HCEC 1CT (cell line): Measurements from ENCODE around the gene TLCD3B.

Experiments
- DNase-seq: peaks from one replicate; pipeline ENCODE4 v3.0.0-alpha.2; 2017

Gene TLCD3B

DNA sequence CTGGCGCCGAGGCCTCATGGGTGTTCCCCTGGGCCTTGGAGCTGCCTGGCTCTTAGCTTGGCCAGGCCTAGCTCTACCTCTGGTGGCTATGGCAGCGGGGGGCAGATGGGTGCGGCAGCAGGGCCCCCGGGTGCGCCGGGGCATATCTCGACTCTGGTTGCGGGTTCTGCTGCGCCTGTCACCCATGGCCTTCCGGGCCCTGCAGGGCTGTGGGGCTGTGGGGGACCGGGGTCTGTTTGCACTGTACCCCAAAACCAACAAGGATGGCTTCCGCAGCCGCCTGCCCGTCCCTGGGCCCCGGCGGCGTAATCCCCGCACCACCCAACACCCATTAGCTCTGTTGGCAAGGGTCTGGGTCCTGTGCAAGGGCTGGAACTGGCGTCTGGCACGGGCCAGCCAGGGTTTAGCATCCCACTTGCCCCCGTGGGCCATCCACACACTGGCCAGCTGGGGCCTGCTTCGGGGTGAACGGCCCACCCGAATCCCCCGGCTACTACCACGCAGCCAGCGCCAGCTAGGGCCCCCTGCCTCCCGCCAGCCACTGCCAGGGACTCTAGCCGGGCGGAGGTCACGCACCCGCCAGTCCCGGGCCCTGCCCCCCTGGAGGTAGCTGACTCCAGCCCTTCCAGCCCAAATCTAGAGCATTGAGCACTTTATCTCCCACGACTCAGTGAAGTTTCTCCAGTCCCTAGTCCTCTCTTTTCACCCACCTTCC, 43.5 kb downstream of the TLCD3B start:
- DNase-seq = no peak

DNA sequence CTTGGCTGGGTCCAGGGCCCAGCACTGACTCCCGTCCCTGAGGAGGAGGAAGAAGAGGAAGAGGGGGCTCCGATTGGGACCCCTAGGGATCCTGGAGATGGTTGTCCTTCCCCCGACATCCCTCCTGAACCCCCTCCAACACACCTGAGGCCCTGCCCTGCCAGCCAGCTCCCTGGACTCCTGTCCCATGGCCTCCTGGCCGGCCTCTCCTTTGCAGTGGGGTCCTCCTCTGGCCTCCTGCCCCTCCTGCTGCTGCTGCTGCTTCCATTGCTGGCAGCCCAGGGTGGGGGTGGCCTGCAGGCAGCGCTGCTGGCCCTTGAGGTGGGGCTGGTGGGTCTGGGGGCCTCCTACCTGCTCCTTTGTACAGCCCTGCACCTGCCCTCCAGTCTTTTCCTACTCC, 44.1 kb downstream of the TLCD3B start:
- no peak for DNase-seq

DNA sequence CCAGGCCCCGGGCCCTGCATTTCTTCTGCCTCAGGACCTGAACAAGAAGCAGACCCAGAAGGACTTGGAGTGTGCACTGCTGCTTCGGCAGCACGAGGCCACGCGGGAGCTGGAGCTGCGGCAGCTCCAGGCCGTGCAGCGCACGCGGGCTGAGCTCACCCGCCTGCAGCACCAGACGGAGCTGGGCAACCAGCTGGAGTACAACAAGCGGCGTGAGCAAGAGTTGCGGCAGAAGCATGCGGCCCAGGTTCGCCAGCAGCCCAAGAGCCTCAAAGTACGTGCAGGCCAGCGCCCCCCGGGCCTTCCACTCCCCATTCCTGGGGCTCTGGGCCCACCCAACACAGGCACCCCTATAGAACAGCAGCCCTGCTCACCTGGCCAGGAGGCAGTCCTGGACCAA, 44.8 kb downstream of the TLCD3B start:
- DNase-seq = no peak

DNA sequence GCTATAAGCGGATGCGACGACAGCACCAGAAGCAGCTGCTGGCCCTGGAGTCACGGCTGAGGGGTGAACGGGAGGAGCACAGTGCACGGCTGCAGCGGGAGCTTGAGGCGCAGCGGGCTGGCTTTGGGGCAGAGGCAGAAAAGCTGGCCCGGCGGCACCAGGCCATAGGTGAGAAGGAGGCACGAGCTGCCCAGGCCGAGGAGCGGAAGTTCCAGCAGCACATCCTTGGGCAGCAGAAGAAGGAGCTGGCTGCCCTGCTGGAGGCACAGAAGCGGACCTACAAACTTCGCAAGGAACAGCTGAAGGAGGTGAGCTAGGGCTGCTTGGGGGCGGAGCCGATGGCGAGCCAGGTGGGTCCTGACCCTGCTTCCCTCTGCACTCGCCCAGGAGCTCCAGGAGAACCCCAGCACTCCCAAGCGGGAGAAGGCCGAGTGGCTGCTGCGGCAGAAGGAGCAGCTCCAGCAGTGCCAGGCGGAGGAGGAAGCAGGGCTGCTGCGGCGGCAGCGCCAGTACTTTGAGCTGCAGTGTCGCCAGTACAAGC, 45.7 kb downstream of the TLCD3B start:
- DNase-seq = no peak

DNA sequence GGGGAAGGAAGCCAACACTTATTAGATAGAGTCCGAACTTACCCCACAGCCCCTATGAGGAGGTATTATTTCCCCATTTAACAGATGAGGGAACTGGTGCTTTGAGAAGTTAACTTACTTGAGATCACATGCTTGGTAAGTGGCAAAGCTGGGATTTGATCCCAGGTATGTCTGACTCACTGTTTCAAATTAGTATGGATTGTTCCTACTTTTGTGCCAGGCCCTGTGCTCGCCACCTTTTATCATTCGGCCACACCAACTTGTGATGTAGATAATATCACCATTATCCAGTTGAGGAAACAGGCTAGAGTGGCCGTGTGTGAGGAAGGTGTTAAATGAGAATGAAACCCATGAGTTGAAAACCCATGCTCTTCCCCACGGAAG, 46.3 kb downstream of the TLCD3B start:
- DNase-seq = no peak

DNA sequence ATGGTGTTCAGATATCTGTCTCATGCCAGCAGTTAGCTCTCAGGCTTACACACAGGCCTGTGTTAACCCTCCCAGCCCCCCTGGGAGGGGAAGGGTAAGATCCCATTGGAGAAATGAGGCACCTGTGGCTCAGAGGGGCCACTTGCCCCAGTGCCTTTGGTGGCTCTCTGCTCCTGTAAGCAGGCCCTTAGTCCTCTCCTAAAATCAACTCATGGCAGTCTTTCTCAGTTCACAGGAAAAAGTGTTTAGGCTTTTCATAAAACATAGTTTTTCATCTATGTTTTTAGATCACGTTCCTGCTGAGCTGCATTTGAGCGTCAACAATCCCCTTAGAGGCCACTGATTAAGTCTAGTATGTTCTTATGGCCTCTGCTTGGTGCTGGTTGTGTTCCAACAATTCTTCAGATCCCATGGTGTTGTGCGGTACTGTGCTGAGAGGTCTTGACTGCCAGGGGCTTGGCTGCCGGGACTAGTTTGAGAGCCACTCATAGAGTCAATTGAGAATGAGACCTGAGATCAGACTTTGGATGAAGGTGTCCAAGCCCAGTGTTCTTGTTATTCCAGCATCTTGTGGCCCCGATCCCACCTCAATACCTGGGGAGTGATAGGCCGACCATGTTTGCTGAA, 46.8 kb downstream of the TLCD3B start:
- DNase-seq = no peak

DNA sequence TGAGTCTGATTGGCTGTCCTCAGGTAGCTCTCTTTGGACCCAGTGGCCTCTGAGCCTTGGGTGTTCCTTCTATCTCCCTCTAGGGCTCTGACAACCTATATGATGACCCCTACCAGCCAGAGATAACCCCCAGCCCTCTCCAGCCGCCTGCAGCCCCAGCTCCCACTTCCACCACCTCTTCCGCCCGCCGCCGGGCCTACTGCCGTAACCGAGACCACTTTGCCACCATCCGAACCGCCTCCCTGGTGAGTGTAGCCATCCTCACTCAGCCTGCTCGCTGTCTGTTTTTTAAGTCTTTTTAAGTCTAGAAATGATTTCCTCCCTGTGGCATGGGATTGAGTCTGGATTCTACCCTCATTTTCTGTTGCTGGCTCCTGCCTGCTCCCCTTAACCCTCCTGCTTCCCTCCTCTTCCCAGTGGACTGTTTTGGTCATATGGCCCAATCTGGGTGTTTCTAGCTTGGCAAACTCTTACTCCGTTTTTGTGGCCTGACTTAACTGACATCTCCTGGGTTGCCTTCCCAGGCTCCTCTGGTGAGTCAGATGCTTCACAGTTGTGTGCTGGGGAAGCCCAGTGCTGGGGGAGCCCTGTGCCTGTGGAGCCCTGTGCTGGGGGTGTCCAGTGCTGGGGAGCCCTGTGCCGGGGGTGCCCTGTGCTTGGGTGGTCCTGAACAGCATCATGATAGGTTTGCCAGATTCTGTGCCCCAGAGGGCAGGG, 47.5 kb downstream of the TLCD3B start:
- peak; percentile 6 for DNase-seq

DNA sequence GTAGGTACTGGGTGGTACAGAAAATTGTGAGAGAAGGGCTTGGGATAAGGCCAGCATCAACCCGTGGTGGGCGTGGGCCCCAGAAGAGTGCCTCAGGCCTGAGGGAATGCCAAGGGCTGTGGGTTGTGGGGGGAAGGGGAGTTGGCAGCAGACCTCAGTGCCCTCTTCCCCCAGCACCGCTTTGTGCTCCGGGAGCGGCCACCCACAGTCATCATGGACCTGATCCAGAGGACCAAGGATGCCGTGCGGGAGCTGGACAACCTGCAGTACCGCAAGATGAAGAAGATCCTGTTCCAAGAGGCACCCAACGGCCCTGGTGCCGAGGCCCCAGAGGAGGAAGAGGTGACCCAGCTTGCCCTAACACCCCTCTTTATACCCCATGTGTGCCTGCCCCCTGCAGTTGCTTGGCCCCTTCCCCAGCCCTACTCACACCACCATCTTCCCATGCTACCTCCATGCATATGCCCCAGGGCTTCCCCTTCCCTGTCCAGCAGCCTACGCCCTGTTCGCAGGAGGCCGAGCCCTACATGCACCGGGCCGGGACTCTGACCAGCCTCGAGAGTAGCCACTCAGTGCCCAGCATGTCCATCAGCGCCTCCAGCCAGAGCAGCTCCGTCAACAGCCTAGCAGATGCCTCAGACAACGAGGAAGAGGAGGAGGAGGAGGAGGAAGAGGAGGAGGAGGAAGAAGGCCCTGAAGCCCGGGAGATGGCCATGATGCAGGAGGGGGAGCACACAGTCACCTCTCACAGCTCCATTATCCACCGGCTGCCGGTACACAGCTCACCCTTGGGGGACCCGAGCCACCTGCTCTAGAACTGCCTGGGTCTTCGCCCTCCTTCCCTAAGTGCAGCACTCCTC, 48.3 kb downstream of the TLCD3B start:
- DNase-seq = no peak

DNA sequence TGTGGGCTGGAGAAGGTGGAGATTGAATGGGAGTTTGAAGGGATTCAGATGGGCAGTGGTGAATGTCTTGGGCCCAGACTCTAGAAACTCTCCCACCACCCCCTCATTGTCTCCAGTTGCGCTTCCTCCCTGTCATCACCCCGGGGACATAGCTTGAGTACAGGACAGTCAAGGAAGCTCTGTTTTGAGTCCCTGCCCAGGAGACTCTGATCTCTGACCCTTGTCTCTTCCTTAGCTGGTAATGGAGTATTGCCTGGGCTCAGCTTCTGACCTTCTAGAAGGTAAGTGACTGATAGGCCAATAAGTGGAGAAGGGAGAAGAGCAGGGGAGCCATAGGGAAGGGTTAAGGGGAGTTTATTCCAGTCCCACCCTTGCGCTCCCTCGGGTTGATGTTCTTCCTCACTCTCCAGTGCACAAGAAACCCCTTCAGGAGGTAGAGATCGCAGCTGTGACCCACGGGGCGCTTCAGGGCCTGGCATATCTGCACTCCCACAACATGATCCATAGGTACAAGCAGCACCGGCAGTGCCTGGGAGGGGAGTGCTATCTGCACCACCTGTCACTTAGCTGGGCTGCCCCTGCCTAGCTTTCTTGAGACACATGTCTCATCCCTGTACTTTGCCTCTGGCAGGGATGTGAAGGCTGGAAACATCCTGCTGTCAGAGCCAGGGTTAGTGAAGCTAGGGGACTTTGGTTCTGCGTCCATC, 52.4 kb downstream of the TLCD3B start:
- no peak for DNase-seq

DNA sequence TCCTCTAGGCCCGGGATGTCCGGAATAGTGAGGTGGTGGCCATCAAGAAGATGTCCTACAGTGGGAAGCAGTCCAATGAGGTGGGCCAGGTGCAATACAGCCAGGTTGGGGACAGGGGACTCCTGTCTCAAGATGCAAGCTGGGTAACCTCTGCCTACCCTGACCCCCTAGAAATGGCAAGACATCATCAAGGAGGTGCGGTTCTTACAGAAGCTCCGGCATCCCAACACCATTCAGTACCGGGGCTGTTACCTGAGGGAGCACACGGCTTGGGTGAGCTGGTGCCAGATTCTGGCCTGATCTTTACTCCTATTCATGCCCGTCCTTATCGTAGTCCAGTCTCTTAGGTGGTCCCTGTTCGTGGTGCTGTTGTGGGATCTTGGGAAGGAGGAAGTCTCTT, 53.0 kb downstream of the TLCD3B start:
- DNase-seq = no peak

DNA sequence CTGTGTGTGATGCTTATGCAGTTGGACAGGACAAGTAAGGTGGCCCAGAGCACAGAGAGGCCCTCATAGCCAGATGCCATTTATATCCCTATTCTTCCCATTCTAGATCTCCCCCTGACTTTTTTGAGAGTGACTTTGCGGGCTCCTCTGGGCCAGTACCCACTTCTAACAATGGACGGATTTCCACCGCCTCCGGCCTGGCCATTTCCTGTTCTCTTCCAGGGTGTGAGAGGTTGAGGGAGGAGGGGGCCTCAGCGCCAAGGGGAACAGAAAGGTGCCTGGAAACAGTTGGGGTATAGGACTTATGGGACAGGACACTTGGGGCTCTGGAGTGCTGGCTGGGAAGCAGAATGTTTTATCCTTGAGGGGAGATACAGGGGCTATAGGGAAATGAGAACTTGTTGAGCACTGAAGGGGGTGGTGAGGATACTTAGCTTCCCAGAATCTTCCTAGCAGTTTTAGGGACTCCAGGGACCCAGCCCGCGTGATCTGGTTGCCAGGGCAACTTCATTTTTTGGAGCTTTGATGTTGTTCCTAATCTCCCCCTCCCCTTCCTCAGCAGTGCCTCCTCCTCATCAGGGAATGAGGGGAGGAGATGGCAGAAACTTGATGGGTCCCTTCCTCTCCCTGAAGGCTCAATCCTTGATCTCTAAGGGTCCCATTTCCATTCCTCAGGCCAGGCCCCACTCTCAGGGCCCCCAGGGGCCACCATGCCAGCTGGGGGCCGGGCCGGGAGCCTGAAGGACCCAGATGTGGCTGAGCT, 53.8 kb downstream of the TLCD3B start:
- no peak for DNase-seq

DNA sequence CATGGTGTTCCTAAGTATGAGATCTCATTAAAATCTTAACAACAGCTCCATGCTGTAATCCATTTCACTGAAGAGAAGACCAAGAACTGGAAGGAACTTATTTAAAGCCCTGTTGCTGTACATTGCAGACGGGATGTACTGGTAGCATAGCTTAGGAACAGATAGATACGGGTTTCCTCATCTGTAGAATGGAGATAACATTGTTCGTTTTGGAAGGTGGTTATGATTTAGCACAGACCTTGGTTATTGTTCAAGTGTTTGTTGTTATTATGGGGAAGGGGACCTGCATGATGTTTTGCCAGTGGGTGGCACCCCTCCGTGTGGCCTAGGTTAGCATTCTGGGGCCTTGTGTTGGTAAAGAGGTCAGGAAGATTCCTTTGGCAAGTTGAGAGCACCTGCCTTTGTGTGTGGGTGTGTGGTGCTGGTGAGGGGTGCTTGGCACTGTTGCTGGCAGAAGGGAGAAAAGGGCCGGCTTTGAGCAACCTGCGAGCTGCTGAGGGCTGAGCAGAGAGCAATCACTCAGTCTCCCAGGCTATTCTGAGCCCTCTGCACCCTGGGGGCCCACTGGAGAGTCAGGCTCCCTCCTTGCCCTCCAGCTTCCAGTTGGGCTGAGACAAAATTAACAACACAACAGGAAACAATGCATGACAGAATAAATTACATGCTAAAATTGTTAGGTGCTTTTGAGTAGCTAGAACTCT, 55.1 kb downstream of the TLCD3B start:
- no peak for DNase-seq

DNA sequence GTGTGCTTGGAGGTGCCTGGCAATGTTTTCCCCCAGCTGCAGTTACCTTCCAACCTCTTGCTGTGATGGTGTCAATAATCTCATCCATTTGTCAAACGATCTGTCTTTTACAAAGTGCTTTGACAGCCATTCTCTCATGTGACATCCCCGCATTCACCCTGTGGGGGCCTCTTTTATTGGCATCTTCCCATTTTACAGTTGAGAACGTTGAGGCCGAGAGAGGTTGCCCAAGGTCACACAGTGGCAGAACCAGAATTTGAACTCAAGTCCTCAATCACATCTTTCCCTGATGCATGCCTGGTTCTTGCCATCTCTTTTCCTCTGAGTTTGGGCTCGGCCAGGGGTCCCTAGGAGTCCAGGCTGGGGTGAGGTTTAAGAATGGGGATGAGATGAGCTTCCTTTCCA, 55.9 kb downstream of the TLCD3B start:
- no peak for DNase-seq
